Endothelial cell of umbilical vein (primary cell): ENCODE data around the gene C14orf180. TPM values are rescaled to one million over a fixed set of nuclear protein-coding genes. Genes with fewer than 3 reads are reported as not detected.

ENCODE experiments used
- BruUV-seq: library from RNA; stranded (reverse); fragments of 400-500 nt; replicated peaks from 2 replicates; lab custom pipeline; 2021; lab: Mats Ljungman, UMichigan
- CTCF ChIA-PET: fragments of 300-600, 350-600 bp; sonication (Branson Sonifier 250); formaldehyde crosslinking; loops from one replicate; lab custom pipeline; 2021; ENCODE audit warnings: antibody characterized with exemption, inconsistent platforms; lab: Charles Lee
- POLR2A ChIA-PET: fragments of 300-600, 350-600 bp; sonication (Branson Sonifier 250); formaldehyde crosslinking; loops from one replicate; lab custom pipeline; 2021; ENCODE audit warnings: antibody characterized with exemption, inconsistent platforms; lab: Charles Lee
- DNase-seq: peaks from one replicate; pipeline ENCODE4 v3.0.0-alpha.2; 2011; ENCODE audit warnings: low read depth, low spot score
- FAIRE-seq: peaks from 2 replicates; lab custom pipeline; 2011; peaks lifted over from hg19 to GRCh38; lab: Jason Lieb, UNC
- H2AFZ ChIP-seq: 2 replicates; pipeline ENCODE4 v1.6.0; 2012; ENCODE audit warnings: low read depth, low read length, control low read depth, inconsistent platforms
- H3K27ac ChIP-seq: 2 replicates; pipeline ENCODE4 v1.5.1; 2011; ENCODE audit warnings: low read depth, mild to moderate bottlenecking, control low read depth, low read length, moderate library complexity; ENCODE audit not compliant: insufficient read depth
- H3K27me3 ChIP-seq, 2 experiments: 2 replicates each; pipeline versions ENCODE4 v1.6.0 to v1.6.1; 2011; ENCODE audit warnings: low read length in 2 of 2, mixed read lengths in 1 of 2; ENCODE audit not compliant: control insufficient read depth in 2 of 2, insufficient read depth in 2 of 2
- H3K36me3 ChIP-seq, 2 experiments: 2 replicates in 1 of 2; 3 replicates in 1 of 2; pipeline ENCODE4 v1.5.1; 2011; ENCODE audit warnings: low read length in 2 of 2, mild to moderate bottlenecking in 1 of 2, moderate library complexity in 1 of 2; ENCODE audit not compliant: control insufficient read depth in 2 of 2, insufficient read depth in 2 of 2; ENCODE audit errors: extremely low read depth in 1 of 2
- H3K4me1 ChIP-seq: 3 replicates; pipeline ENCODE4 v1.5.1; 2011; ENCODE audit warnings: mild to moderate bottlenecking, low read length; ENCODE audit not compliant: control insufficient read depth, insufficient read depth; ENCODE audit errors: extremely low read depth
- H3K4me2 ChIP-seq: 2 replicates; pipeline ENCODE4 v1.6.1; 2011; ENCODE audit warnings: low read length, control low read depth, mixed read lengths; ENCODE audit not compliant: insufficient read depth
- H3K4me3 ChIP-seq, 3 experiments: fragments of 200-600 bp in 1 of 3; sonication (generic), shearing (Covaris generic) in 1 of 3; replicated peaks in 1 of 3; 2 replicates each; pipeline ENCODE4 v1.5.1; 2011 to 2016; ENCODE audit warnings: control low read depth in 3 of 3, low read length in 3 of 3, mild to moderate bottlenecking in 2 of 3, inconsistent platforms in 1 of 3, low read depth in 1 of 3, moderate library complexity in 1 of 3; ENCODE audit not compliant: insufficient read depth in 1 of 3
- H3K79me2 ChIP-seq: 2 replicates; pipeline ENCODE4 v1.6.0; 2012; ENCODE audit warnings: low read length, inconsistent platforms; ENCODE audit not compliant: control insufficient read depth, insufficient read depth
- H3K9ac ChIP-seq: replicated peaks from 2 replicates; pipeline ENCODE3; 2011; ENCODE audit warnings: low read length, control low read depth; ENCODE audit not compliant: insufficient read depth; ENCODE audit errors: extremely low read depth
- H3K9me1 ChIP-seq: replicated peaks from 3 replicates; pipeline ENCODE4 v1.6.0; 2011; ENCODE audit warnings: mild to moderate bottlenecking, low read length; ENCODE audit not compliant: control insufficient read depth, insufficient read depth; ENCODE audit errors: extremely low read depth
- H3K9me3 ChIP-seq: replicated peaks from 2 replicates; pipeline ENCODE4 v1.5.1; 2012; ENCODE audit warnings: low read length, inconsistent platforms; ENCODE audit not compliant: control insufficient read depth, insufficient read depth
- H4K20me1 ChIP-seq: replicated peaks from 2 replicates; pipeline ENCODE3; 2011; ENCODE audit warnings: mild to moderate bottlenecking, low read length; ENCODE audit not compliant: control insufficient read depth, insufficient read depth; ENCODE audit errors: extremely low read depth
- EZH2 ChIP-seq: IDR thresholded peaks from 2 replicates; pipeline ENCODE4 v1.6.1; 2012; ENCODE audit warnings: borderline replicate concordance, low read depth, mild to moderate bottlenecking, moderate library complexity, low read length, inconsistent platforms; ENCODE audit not compliant: severe bottlenecking
- FOS ChIP-seq: IDR thresholded peaks from 2 replicates; pipeline ENCODE4 v1.6.1; 2011; ENCODE audit warnings: mild to moderate bottlenecking, low read length, moderate library complexity, borderline replicate concordance; ENCODE audit not compliant: insufficient read depth
- GATA2 ChIP-seq: IDR thresholded peaks from 2 replicates; pipeline ENCODE4 v1.7.0; 2011; ENCODE audit warnings: low read depth, mild to moderate bottlenecking, moderate library complexity, mixed read lengths, low read length; ENCODE audit not compliant: insufficient read length, insufficient read depth
- JUN ChIP-seq: IDR thresholded peaks from 2 replicates; pipeline ENCODE4 v1.6.1; 2011; ENCODE audit warnings: borderline replicate concordance, low read depth; ENCODE audit not compliant: insufficient read length, insufficient read depth
- MAX ChIP-seq: IDR thresholded peaks from 2 replicates; pipeline ENCODE4 v1.6.1; 2011; ENCODE audit not compliant: insufficient read depth, insufficient read length
- MYC ChIP-seq: IDR thresholded peaks from one replicate; pipeline ENCODE4 v1.6.1; 2011; ENCODE audit warnings: mild to moderate bottlenecking, low read depth, low read length
- POLR2A ChIP-seq: IDR thresholded peaks from 2 replicates; pipeline ENCODE4 v1.6.1; 2012; ENCODE audit warnings: low read depth, mild to moderate bottlenecking, control low read depth, low read length
- POLR2AphosphoS5 ChIP-seq: IDR thresholded peaks from 2 replicates; pipeline ENCODE4 v1.6.1; 2012; ENCODE audit warnings: low read depth, mild to moderate bottlenecking, control low read depth, low read length, moderate library complexity; ENCODE audit not compliant: insufficient read depth
- dilution Hi-C: fragments of 300-500 bp; cut with MboI; formaldehyde crosslinking; loops from one replicate; pipeline ENCODE4 v1.15.0; 2019; ENCODE audit warnings: low sequenced_read_pairs; ENCODE audit not compliant: extremely low pct_ligation_motif_present
- intact Hi-C: fragments of 100-400 bp; cut with micrococcal nuclease; formaldehyde crosslinking; loops from one replicate; pipeline ENCODE4 v1.10.0; 2022
- polyA plus RNA-seq, 4 experiments: library from polyadenylated mRNA; depleted of rRNA in 3 of 4; stranded (reverse) in 3 of 4; unstranded in 1 of 4; fragments of >200 nt; gene quantifications; 2 replicates each; pipeline versions ENCODE4 v1.2.1 to v1.2.3, GENCODE V29; 2011 to 2012; ENCODE audit warnings: missing spikeins in 1 of 4
- total RNA-seq: library from RNA; stranded (reverse); gene quantifications from 2 replicates; pipeline ENCODE4 v1.2.3, GENCODE V29; 2021
- TF ChIP-seq, protein P1 (sequence below), 2 donors: IDR thresholded peaks; 1 replicate in 1 of 2; 2 replicates in 1 of 2; pipeline ENCODE4 v1.5.1; 2011; ENCODE audit warnings: low read length in 2 of 2, mild to moderate bottlenecking in 2 of 2, moderate library complexity in 2 of 2, control low read depth in 1 of 2, inconsistent platforms in 1 of 2, low read depth in 1 of 2; ENCODE audit not compliant: insufficient read depth in 1 of 2; ENCODE audit errors: extremely low read depth in 1 of 2

Gene C14orf180
- total and polyA plus RNA-seq, 2 donors (not counting 3 experiments of a cell fraction or from before 2014, with no cell fraction given), result not detected

- intact Hi-C loops, result no loop called here
- dilution Hi-C loops, result no loop called here
- Histone ChIP-seq H3K9me3 (no peaks in the 10 kb centered on the region), H3K79me2 (no peaks in the 10 kb centered on the region), H3K27ac (no peak overlapping the region), H2AFZ (no peak overlapping the region), H3K9ac (no peak overlapping the region), H3K4me2 (no peak overlapping the region), H3K27me3 (no peaks in the 10 kb centered on the region), H3K9me1 (no peaks in the 10 kb centered on the region), H4K20me1 (no peaks in the 10 kb centered on the region), H3K4me3 (no peak overlapping the region), H3K36me3 (no peaks in the 10 kb centered on the region), H3K4me1 (no peaks in the 10 kb centered on the region)
- TF ChIP-seq POLR2AphosphoS5 (no peak), FOS (no peak), JUN (no peak), GATA2 (no peak), MYC (no peak), EZH2 (no peak), POLR2A (no peak), MAX (no peak)
- TF ChIP-seq, protein P1, sequence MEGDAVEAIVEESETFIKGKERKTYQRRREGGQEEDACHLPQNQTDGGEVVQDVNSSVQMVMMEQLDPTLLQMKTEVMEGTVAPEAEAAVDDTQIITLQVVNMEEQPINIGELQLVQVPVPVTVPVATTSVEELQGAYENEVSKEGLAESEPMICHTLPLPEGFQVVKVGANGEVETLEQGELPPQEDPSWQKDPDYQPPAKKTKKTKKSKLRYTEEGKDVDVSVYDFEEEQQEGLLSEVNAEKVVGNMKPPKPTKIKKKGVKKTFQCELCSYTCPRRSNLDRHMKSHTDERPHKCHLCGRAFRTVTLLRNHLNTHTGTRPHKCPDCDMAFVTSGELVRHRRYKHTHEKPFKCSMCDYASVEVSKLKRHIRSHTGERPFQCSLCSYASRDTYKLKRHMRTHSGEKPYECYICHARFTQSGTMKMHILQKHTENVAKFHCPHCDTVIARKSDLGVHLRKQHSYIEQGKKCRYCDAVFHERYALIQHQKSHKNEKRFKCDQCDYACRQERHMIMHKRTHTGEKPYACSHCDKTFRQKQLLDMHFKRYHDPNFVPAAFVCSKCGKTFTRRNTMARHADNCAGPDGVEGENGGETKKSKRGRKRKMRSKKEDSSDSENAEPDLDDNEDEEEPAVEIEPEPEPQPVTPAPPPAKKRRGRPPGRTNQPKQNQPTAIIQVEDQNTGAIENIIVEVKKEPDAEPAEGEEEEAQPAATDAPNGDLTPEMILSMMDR (IDR thresholded peaks at IDR 0.05; ENCODE audit: extremely low read depth in 1 of 2, insufficient read depth in 1 of 2, low read depth in 1 of 2, low read length in 2 of 2), result no peak
- POLR2A ChIA-PET, result no interaction called here
- no TSS peak for BruUV-seq
- CTCF ChIA-PET, result no interaction called here
- DNase-seq (no peak), FAIRE-seq (no peak)
Observed at GRCh38 chr14:104598039-104598909, 18.7 kb downstream of the C14orf180 start.
